GM19372 (cell line): ENCODE data around the gene CDK3.
"Not testable (repeated sequence)": the region's sequence is repeated elsewhere in the genome, so short reads cannot be mapped to it uniquely, and the experiment has no call there.

Experiments used
- ATAC-seq: cut with Tn5 transposase; IDR thresholded peaks from one replicate; pipeline ENCODE4 v1.9.1; 2021; ENCODE audit warnings: mild to moderate bottlenecking, low read depth, moderate library complexity; ENCODE audit not compliant: unreplicated experiment

The CDK3 gene

GRCh38 chr17:76036497-76037261, 36.0 kb downstream of the CDK3 start:
- ATAC-seq = no peak

- no peak for ATAC-seq
Measured at GRCh38 chr17:76038050-76038449, 37.4 kb downstream of the CDK3 start.

- ATAC-seq = no peak
Measured at GRCh38 chr17:76039121-76039520, 38.5 kb downstream of the CDK3 start.

GRCh38 chr17:76040376-76040775, 39.7 kb downstream of the CDK3 start:
- ATAC-seq = no peak

GRCh38 chr17:76042868-76043267, 42.2 kb downstream of the CDK3 start:
- ATAC-seq = not testable (repeated sequence)

GRCh38 chr17:76044475-76045007, 43.9 kb downstream of the CDK3 start:
- ATAC-seq = not testable (repeated sequence)

GRCh38 chr17:76046064-76046463, 45.4 kb downstream of the CDK3 start:
- no peak for ATAC-seq

GRCh38 chr17:76048025-76048605, 47.5 kb downstream of the CDK3 start:
- no peak for ATAC-seq

GRCh38 chr17:76048711-76049110, 48.1 kb downstream of the CDK3 start:
- ATAC-seq = no peak

- ATAC-seq = no peak
Measured at GRCh38 chr17:76049239-76049638, 48.6 kb downstream of the CDK3 start.

GRCh38 chr17:76049836-76050537, 49.3 kb downstream of the CDK3 start:
- no peak for ATAC-seq

- ATAC-seq = no peak
Measured at GRCh38 chr17:76050538-76051467, 50.1 kb downstream of the CDK3 start.

GRCh38 chr17:76051561-76051960, 50.9 kb downstream of the CDK3 start:
- no peak for ATAC-seq

- ATAC-seq = no peak
Measured at GRCh38 chr17:76053246-76054111, 52.8 kb downstream of the CDK3 start.

- ATAC-seq = no peak
Measured at GRCh38 chr17:76054112-76054476, 53.4 kb downstream of the CDK3 start.
